NCI-H748 treated with DMSO at 0.1 percent for 48 hours (cell line): Measurements from ENCODE around the gene PPCDC.

Source experiments
- DNase-seq: peaks from one replicate; lab custom pipeline; 2025; lab: John Stamatoyannopoulos, UW

PPCDC gene

DNA sequence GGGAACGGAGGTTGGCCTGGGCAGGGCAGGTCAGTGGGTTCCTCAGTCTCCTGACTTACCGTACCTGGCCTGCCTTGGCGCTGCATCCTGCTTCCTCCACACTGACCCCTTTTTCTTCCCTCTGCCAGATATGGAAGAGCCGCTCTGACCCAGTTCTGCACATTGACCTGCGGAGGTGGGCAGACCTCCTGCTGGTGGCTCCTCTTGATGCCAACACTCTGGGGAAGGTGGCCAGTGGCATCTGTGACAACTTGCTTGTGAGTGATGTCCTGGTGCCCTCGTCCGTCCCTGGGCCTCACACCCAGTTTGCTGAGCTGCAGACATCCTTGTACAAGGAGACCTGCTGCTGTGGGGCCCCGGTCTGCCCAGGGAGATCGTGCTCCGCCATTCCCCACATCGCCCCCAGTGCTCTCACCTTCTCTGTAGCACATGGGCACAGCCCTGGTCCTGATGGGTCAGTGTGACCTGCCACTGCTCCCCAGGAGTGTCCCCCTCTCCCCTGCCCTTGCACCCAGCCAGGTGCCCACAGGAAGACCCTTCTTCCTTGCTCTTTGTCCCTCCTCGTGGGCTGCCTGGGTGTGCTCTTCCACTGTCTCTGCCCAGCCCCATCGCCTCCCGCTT is 21.0 kb downstream of the PPCDC start:
- no peak for DNase-seq

DNA sequence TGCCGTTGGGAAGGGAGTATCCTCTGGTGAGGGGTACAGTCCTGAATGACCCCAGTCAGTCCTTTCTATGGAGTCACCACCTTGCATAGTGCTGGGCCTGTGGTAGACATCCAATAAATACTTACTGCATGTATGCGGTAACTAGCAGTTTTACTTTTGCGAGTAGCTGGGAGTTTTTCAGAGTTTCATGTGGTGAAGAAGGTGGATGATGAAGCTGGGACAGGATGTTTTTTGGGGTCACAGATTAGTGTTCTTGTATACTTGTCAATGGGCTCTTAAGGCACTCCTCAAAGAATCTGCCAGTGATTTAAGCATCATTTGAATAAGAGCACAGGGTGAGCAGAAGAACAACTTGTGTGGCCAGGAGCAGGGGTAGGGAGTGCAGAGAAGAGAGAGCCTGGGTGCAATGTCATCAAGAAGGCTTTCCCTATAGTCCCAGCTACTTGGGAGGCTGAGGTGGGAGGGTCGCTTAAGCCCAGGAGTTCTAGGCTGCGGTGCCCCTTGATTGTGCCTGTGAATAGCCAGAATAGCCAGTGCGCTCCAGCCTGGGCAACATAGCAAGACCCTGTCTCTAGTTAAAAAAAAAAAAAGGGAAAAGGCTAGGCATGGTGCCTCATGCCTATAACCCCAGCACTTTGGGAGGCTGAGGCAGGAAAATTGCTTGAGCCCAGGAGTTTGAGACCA is 22.1 kb downstream of the PPCDC start:
- no peak for DNase-seq

DNA sequence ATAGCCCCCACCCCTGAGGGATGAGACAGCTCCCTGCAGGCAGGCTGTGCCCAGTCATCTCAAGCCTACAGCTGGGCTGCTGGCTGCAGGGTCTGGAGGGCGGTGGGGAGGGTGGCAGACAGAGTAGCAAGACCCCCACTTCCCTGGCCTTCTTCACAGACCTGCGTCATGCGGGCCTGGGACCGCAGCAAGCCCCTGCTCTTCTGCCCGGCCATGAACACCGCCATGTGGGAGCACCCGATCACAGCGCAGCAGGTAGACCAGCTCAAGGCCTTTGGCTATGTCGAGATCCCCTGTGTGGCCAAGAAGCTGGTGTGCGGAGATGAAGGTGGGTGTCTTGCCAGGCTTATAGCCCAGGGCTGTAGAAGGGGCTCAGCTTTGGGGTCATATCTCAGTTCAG is 25.0 kb downstream of the PPCDC start:
- DNase-seq, result no peak

DNA sequence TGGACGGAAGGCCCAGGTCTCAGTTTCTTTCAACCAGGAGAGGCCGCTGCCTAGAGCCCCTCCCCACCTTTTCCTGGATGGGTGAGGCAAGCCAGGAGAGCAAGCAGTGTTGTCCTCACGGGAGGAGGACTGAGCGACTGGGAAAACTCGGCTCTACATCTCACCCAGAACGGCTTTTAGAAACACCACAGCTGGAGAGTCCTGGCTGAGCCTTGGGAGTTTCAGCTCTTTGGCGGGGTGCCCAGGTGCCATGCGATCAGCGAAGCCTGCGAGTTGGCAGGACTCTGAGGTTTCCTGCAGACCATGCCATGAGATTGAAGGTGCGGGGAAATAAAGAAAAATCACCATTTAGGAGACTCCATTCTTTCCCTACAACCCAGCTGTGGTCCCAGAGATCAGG is 26.0 kb downstream of the PPCDC start:
- DNase-seq, result no peak

DNA sequence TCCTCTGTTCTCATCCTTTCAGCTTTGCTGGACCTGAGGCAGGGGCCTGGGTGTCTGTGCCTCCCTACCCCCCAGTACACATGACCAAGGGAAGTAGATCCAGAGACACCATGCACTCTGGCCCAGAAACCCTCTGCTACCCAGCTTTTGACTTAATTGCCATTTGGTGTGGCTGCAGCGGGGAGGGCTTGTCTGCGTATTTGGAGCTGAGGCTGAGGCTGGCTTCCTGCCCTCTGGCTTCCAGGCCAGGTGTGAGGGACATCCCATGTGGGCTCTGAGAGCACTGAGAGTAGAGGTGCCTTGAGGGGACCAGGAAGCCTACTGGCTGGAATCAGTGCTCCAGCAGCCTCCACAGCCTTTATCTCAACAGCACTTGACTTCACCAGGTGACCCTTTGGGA is 26.9 kb downstream of the PPCDC start:
- DNase-seq, result no peak

DNA sequence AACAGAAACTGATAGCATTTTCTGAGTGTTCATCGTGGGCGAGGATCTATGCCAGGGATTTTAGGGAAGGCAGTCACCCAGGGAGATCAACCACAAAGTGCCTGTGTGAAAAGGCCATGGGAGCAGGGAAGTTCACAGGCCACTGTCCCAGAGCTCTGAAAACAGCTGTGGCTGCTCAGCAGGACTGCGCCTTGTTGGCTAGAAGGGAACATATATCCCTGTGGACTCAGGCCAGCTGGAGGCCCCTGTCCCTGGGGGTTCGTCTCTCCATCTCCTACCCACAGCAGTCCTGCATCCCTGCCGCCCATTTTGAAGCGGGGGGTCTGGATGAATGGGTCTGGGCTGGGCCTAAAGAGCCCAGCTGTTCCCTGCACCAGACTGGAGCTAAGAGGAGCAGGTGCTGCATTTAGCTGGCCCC is 27.8 kb downstream of the PPCDC start:
- no peak for DNase-seq

DNA sequence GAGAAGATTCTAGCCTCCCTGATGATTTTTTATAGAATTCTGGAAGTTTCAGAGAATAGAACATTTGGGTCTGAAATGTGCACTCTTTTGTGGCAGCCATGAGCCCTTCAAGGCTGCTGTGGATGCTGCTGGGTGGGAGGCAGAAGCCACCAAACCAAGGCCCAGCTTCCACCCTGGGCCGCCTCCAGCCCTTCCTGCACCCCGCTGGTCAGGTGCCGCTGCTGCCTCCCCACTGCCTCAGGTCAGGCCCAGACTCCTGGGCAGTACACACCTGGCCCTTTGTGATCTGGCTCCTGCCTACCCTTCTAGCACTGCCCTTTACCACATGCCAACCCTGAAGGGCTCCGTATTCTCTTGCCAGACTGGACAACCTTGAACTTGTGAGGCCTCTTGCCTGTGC is 28.3 kb downstream of the PPCDC start:
- DNase-seq, result no peak

DNA sequence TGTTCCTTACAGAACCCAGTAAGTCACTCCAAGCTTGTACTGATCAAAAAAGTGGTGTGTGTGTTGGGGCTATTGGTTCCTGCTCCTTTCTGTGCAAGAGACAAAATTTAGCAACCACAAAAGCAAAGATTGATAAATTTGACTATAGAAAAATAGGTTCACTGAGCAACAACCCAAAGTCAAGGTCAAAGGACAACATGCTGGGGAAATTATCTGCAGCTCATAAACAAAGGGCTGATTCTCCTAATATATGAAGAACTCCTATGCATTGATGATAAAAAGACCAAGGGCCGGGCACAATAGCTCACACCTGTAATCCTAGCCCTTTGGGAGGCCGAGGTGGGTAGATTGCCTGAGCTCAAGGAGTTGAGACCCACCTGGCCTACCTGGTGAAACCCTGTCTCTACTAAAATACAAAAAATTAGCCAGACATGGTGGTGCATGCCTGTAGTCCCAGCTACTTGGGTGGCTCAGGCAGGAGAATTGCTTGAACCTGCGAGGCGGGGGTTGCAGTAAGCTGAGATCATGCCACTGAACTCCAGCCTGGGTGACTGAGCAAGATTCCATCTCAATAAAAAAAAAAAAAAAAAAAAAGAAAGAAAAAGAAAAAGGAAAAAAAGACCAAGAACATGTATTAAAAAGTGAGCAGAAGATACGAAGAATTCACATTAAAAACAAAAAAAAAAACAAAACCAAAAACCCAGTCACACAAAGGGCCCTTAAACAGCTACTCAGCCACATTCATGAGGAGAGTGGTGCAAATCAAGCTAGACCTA is 29.8 kb downstream of the PPCDC start:
- DNase-seq, result no peak

DNA sequence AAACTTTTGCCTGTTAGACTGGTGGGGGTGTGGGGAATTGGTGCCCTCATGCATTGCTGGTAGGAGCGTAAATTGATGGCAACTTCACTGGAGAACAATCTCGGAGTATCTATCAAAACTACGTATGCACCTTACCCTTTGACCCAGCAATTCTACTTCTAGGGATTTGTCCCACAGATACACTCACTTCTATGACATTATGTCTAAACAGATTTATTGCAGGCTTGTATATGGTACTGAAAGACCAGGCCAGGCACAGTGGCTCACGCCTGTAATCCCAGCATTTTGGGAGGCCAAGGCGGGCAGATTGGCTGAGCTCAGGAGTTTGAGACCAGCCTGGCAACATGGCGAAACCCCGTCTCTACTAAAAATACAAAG is 30.3 kb downstream of the PPCDC start:
- no peak for DNase-seq

DNA sequence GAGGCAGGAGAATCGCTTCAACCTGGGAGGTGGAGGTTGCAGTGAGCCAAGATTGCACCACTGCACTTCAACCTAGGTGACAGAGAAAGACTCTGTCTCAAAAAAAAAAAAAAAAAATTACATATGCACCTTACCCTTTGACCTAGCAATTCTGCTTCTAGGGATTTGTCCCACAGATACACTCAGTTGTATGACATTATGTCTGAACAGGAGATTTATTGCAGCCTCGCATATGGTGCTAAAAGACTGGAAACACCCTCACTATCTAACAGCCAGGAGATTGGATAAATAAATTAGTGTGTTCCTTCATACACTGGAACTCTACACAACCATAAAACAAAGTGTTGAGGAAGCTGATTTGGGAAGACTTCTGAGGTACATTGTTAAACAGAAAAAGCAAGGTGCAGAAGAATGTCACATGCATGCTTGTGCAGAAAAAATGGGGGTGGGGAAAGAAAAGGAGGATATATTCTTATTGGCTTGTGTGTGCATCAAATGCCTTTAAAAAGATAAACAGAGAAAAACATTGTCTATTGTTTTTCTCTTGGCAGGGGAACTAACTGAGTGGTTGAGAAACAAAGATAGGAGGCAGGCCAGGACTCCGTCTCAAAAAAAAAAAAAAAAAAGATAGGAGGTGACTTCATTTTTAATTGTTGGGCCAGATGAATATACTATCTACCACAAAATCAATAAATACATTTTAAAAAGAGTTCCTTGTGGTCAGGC is 30.9 kb downstream of the PPCDC start:
- no peak for DNase-seq

DNA sequence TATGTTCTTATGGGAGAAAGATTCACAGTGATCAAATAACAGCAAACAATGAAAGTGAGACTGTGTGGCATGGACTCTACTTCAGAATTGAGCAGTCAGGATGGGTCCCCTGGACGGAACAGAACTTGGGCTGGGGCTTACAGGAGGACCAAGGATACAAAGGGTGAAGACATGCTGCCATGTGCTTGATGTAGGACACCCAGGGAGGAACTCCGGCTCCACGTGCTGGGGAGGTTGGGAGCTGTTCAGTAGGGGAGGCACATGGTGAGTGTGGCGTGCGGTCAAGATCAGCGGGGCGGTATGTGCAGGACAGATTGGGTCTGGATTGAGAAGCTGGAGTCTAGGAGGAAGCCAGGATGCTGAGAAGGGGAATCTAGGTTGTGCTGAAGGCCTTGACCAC is 32.6 kb downstream of the PPCDC start:
- DNase-seq, result no peak

DNA sequence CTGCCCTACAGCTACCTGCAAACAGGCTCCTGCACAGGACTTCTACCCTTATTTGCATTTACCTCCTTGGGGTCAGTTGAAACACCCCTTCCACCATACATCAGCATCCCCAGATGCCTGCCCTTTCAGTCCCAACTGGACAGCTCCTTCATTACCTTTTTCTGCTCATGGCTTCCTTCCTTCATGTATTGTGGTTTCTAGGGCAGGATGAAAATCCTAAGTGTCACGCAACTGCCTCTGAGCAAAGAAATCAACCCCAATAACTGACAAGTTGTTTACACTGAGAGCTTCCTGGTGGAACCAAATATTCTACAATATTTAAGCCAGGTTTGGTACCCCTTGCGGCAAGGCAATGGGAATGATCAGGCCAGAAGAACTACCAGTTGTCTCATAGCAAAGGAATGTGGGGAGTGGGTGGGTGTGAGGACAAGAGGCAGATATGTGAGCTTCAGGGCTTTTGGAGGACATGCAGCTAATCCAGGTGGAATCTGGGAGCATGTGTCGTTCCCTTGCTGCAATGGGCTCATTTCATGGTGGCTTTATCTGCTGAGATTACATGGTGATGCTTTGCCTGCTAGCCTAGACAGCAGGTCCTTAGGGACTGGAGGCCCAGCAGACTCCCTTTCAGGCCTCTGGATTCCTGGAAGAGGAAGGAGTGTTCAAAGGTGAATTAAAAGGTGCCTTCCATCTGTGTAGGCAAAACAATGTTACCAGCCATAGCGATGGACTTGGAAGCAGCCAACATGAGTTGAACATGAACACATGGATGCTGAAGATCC is 34.9 kb downstream of the PPCDC start:
- no peak for DNase-seq

DNA sequence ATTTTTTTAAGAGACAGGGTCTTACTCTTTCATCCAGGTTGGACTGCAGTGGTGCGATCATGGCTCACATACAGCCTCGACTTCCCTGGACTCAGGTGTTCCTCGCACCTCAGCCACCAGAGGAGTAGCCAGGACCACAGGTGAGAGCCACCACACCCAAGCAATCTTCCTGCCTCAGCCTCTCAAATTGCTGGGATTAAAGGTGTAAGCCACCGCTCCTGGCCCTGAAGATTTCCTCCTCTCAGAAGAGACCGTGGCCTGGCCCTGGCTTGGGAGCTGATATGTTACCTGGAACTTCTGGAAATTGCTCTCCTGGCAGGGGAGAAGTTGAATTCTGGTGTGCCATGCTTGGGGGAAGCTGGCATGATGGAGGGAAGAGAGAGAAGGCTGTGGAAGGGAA is 36.2 kb downstream of the PPCDC start:
- DNase-seq, result no peak

DNA sequence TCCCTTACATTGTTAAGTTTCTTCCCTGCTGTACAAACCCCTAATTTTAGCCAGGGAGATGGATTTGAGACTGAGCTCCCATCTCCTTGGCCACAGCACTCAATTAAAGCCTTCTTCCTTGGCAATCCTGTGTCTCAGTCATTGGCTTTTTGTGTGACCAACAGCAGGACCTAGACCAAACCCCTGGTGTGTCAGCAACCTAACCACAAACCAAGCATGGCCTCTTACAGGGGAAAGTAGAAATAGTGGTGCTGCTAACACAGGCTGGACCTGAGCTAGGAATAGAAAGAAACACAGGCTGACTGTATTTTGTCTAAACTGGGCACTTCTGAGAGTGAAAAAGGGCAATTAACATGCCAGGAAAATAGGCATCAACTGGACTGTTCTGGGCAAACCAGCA is 37.9 kb downstream of the PPCDC start:
- DNase-seq, result no peak

DNA sequence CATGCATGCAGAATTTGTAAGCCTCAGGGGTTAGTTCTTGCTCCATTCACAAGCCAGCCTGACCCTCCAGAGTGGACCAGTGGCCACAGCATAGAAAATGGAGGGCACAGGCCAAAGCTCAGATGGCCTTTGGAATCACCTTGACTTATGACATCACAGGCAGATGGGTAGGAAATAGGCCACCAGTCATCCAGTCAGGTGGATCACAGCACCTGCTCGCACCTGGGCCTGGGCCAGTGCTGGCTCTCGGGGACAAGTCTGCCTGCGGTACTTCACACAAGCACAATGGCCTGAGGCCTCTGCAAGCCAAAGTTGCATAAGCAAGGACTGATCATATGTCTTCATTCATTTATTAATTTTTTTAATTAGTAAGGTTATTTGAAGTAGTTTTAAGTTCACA is 39.3 kb downstream of the PPCDC start:
- no peak for DNase-seq

DNA sequence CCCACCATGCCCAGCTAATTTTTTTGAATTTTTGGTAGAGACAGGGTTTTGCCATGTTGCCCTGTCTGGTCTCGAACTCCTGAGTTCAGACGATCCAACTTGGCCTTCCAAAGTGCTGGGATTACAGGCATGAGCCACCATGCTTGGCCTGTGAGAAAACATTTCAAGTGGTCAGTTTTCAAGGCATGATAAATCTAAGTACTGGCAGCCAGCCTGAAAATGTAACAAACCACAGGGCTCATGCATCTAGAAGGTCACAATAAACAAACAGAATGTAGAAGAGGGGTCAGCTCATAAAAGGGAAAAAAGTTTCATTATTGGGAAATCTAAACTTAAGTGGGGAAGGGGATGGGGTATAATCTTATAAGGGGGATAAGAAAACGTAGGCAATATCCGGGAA is 39.9 kb downstream of the PPCDC start:
- no peak for DNase-seq

DNA sequence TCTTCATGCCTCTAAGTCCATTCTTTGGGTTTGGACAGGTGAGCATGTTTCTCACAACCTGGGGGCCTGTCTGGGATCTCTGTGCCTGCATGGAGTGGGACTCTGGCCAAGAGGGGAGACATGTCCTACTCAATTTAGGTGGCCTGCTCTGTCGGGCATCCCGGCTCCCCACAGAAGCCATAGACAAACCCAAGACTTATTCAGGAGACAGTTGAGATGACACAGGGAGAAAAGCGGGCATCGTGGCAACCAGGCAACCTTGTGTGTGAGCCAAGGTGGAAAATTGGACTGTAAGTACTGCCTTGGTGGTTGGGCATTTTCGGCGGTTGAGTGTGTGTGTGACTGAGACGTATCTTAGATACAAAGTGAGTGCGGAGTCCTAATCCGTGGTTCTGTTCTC is 40.5 kb downstream of the PPCDC start:
- no peak for DNase-seq

DNA sequence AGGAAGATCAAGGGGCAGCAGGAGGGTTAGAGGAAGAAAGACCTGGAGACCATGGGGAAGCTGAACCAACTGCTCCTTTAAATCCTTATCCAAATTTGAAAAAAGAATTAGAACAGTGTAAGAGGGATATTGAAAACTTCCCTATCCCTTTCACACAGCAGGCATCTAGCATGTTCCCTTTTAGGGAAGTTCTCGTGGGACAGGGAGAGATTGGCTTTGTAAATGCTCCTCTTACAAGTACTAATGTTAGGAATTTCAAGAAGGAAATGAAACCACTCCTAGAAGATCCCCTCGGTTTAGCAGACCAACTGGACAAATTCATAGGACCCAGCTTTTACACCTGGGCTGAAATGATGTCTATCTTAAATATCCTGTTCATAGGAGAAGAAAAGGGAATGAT is 41.5 kb downstream of the PPCDC start:
- DNase-seq, result no peak

DNA sequence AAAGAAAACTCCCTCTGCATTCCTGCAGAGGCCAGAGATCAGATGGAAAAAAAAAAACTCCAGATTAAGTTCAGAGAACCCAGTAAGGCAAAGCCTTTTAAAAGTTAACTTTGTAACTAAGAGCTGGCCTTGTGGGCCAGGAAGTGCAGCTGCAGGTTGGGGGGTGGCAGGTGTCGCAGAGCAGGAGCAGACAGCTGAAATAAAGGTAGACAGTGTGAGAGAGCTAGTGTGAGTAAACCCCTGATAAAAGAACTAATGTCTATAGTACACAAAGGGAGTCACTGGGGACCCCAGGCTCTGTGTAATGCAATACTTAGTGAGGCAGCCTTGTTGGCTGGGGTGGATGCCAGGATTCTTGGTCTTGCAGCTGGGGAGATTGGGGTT is 42.1 kb downstream of the PPCDC start:
- DNase-seq, result no peak

DNA sequence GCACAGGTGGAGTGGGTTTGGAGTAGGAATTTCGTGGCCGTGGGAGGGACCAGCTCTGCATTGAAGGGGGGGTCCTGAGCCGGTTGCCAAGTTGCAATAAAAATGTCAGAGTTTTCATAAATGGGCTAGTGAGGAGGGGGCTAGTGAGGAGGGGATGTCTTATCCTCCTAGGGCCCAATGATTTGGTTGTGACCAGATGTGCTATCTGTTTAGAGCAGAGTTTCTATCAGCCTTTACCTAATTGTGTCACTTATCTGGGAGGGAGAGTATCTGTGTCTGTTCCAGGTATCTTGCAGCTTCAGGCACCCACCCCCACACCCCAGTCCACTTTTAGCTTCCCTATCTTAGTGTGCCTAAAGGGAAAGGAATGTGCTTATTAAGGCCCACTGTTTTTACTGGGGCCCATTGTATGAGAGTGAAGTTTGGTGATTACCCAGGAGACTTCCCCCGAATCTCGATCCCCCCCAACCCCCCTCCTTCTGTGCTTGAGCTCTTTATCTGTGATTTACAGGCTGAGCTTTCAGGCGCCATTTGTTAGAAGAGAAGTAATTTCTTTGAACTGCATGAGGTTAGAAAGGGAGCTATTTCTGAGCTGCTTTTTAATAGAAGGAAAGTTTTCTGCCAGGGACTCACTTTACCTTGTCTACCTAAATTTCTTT is 42.6 kb downstream of the PPCDC start:
- DNase-seq, result no peak

DNA sequence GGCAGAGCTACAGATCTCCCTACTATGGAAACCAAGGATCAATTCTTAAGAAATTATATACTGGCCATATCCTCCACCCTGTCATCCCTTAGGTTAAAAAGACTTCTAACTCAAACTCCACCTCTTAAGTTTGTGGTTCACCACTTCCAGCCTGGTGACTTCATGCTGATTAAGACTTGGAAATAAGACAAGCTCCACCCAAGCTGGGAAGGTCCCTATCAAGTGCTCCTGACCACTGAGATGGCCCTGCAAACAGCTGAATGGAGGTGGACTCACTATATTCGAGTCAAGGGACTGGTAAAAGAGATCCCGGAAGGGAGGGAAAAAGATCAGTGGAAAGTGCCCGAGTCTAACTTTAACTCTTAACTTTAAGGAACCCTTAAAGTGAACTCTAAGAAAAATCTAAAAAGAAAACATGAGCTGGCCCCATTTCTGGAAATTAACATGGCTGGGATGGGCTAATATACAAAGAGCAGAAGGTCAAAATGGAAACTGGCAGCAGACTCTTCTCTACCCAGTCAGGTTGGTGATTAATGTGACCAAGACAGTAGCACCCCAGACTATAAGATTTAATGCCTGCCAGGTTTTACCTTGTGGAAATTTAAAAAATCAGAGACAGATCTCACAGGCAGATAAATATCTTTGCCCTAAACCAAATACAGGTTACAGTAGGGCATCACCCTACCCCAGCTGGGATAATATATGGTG is 43.9 kb downstream of the PPCDC start:
- DNase-seq, result no peak
